Activated T-cell treated with anti-CD3 and anti-CD28 coated beads, Interleukin-2, amount 50 U/mL, for 72 hours (primary cell): ENCODE measurements around the gene ROCK1. TPM values are rescaled to one million over a fixed set of nuclear protein-coding genes. Genes with fewer than 3 reads are reported as not detected.

Source experiments
- ATAC-seq, 2 donors: fragments of 150-1000 bp; cut with Tn5 transposase; replicated peaks in 1 of 2; 2 replicates each; pipeline ENCODE4 v1.10.0; 2021; ENCODE audit warnings: moderate library complexity in 2 of 2, mild to moderate bottlenecking in 1 of 2
- DNase-seq, 2 donors: peaks; one replicate each; pipeline ENCODE4 v3.0.0; 2021 to 2022; ENCODE audit warnings: mixed read lengths in 1 of 2
- H3K27ac Mint-ChIP-seq: one replicate; pipeline ENCODE4 v1.8.0; 2022; ENCODE audit warnings: mild to moderate bottlenecking, moderate library complexity, mixed read lengths
- H3K27me3 Mint-ChIP-seq: one replicate; pipeline ENCODE4 v1.8.0; 2022; ENCODE audit warnings: low read depth, mixed read lengths
- H3K36me3 Mint-ChIP-seq, 2 donors: one replicate each; pipeline ENCODE4 v1.8.0; 2022; ENCODE audit warnings: mixed read lengths in 2 of 2, mild to moderate bottlenecking in 1 of 2; ENCODE audit not compliant: insufficient read depth in 2 of 2
- H3K4me1 Mint-ChIP-seq: one replicate; pipeline ENCODE4 v1.8.0; 2022; ENCODE audit warnings: low read depth, mixed read lengths
- H3K4me3 Mint-ChIP-seq, 2 donors: one replicate each; pipeline ENCODE4 v1.8.0; 2022; ENCODE audit warnings: mild to moderate bottlenecking in 2 of 2, mixed read lengths in 2 of 2, moderate library complexity in 2 of 2
- H3K9me3 Mint-ChIP-seq, 2 donors: one replicate each; pipeline ENCODE4 v1.8.0; 2022; ENCODE audit warnings: mixed read lengths in 2 of 2
- total RNA-seq, 2 donors: library from RNA; stranded (reverse); gene quantifications; one replicate each; pipeline ENCODE4 v1.2.3, GENCODE V29; 2022

ROCK1 gene
- total RNA-seq, 2 donors from 2014 or later = 62.5 to 67.5 TPM

GRCh38 chr18:21093133-21093532 is 18.5 kb downstream of the ROCK1 start:
- H3K27me3 Mint-ChIP-seq = no peaks in the 10 kb centered on the region
- H3K4me3 Mint-ChIP-seq = no peak overlapping the region
- no peak overlapping the region for H3K27ac Mint-ChIP-seq
- ATAC-seq (no peak), DNase-seq (no peak)
- peaks cover 3 to 5% of the 10 kb centered on the region in 2 donors for H3K36me3 Mint-ChIP-seq
- H3K4me1 Mint-ChIP-seq = peaks cover 31% of the 10 kb centered on the region
- H3K9me3 Mint-ChIP-seq = peaks cover 0 to 3% of the 10 kb centered on the region in 2 donors

- no peaks in the 10 kb centered on the region for H3K27me3 Mint-ChIP-seq
- DNase-seq (no peak), ATAC-seq (no peak)
- no peak overlapping the region for H3K27ac Mint-ChIP-seq
- H3K9me3 Mint-ChIP-seq = peaks cover 5 to 6% of the 10 kb centered on the region in 2 donors
- no peak overlapping the region for H3K4me3 Mint-ChIP-seq
- peaks cover 23% of the 10 kb centered on the region for H3K4me1 Mint-ChIP-seq
- peaks cover 6 to 9% of the 10 kb centered on the region in 2 donors for H3K36me3 Mint-ChIP-seq
These were observed 20.9 kb downstream of the ROCK1 start for GRCh38 chr18:21090680-21091079.

- Mint-ChIP-seq H3K27ac (no peak overlapping the region), H3K9me3 (peaks cover 6 to 7% of the 10 kb centered on the region in 2 donors), H3K27me3 (no peaks in the 10 kb centered on the region), H3K36me3 (peaks cover 6 to 12% of the 10 kb centered on the region in 2 donors), H3K4me1 (peaks cover 50% of the 10 kb centered on the region), H3K4me3 (no peak overlapping the region)
- DNase-seq = no peak
- ATAC-seq = no peak
These were observed 25.9 kb downstream of the ROCK1 start for GRCh38 chr18:21085579-21086166.

GRCh38 chr18:21084511-21085078 is 27.0 kb downstream of the ROCK1 start:
- peaks cover 7 to 10% of the 10 kb centered on the region in 2 donors for H3K9me3 Mint-ChIP-seq
- no peaks in the 10 kb centered on the region for H3K27me3 Mint-ChIP-seq
- DNase-seq (no peak), ATAC-seq (peak in 1 of 2 donors; percentile 29)
- H3K4me1 Mint-ChIP-seq = peaks cover 61% of the 10 kb centered on the region
- H3K27ac Mint-ChIP-seq = peak overlapping the region; percentile 76
- peak overlapping the region in 1 of 2 donors; percentile 61 for H3K4me3 Mint-ChIP-seq
- peaks cover 6 to 20% of the 10 kb centered on the region in 2 donors for H3K36me3 Mint-ChIP-seq

GRCh38 chr18:21083017-21083416 is 28.6 kb downstream of the ROCK1 start:
- Mint-ChIP-seq H3K9me3 (peaks cover 7 to 10% of the 10 kb centered on the region in 2 donors), H3K4me3 (peak overlapping the region in 1 of 2 donors; percentile 22), H3K27ac (peak overlapping the region; percentile 42), H3K4me1 (peaks cover 71% of the 10 kb centered on the region), H3K36me3 (peaks cover 6 to 20% of the 10 kb centered on the region in 2 donors), H3K27me3 (no peaks in the 10 kb centered on the region)
- DNase-seq = no peak
- ATAC-seq = no peak

- ATAC-seq = no peak
- Mint-ChIP-seq H3K27me3 (no peaks in the 10 kb centered on the region), H3K9me3 (peaks cover 2 to 7% of the 10 kb centered on the region in 2 donors), H3K4me3 (no peak overlapping the region), H3K36me3 (peaks cover 2 to 16% of the 10 kb centered on the region in 2 donors), H3K27ac (no peak overlapping the region), H3K4me1 (peaks cover 71% of the 10 kb centered on the region)
- DNase-seq = no peak
These were observed 30.2 kb downstream of the ROCK1 start for GRCh38 chr18:21081426-21081825.

GRCh38 chr18:21080576-21080975 is 31.0 kb downstream of the ROCK1 start:
- DNase-seq (no peak), ATAC-seq (no peak)
- H3K4me1 Mint-ChIP-seq = peaks cover 75% of the 10 kb centered on the region
- H3K4me3 Mint-ChIP-seq = peak overlapping the region in 1 of 2 donors; percentile 35
- H3K27ac Mint-ChIP-seq = no peak overlapping the region
- peaks cover 2 to 16% of the 10 kb centered on the region in 2 donors for H3K36me3 Mint-ChIP-seq
- H3K27me3 Mint-ChIP-seq = no peaks in the 10 kb centered on the region
- peaks cover 2 to 7% of the 10 kb centered on the region in 2 donors for H3K9me3 Mint-ChIP-seq

- Mint-ChIP-seq H3K36me3 (no peaks in the 10 kb centered on the region), H3K4me1 (peaks cover 56% of the 10 kb centered on the region), H3K9me3 (no peaks in the 10 kb centered on the region), H3K4me3 (peak overlapping the region in 1 of 2 donors; percentile 3), H3K27me3 (no peaks in the 10 kb centered on the region), H3K27ac (peak overlapping the region; percentile 31)
- no peak for ATAC-seq
- DNase-seq = no peak
These were observed 37.0 kb downstream of the ROCK1 start for GRCh38 chr18:21074336-21075323.

GRCh38 chr18:21073180-21073579 is 38.4 kb downstream of the ROCK1 start:
- Mint-ChIP-seq H3K27me3 (no peaks in the 10 kb centered on the region), H3K4me3 (no peak overlapping the region), H3K27ac (no peak overlapping the region), H3K9me3 (no peaks in the 10 kb centered on the region), H3K36me3 (peaks cover 0 to 4% of the 10 kb centered on the region in 2 donors), H3K4me1 (peaks cover 45% of the 10 kb centered on the region)
- ATAC-seq (no peak), DNase-seq (no peak)

GRCh38 chr18:21071071-21071470 is 40.5 kb downstream of the ROCK1 start:
- Mint-ChIP-seq H3K9me3 (no peaks in the 10 kb centered on the region), H3K4me3 (no peak overlapping the region), H3K27me3 (no peaks in the 10 kb centered on the region), H3K27ac (no peak overlapping the region), H3K4me1 (peaks cover 34% of the 10 kb centered on the region), H3K36me3 (peaks cover 0 to 5% of the 10 kb centered on the region in 2 donors)
- DNase-seq = no peak
- no peak for ATAC-seq

GRCh38 chr18:21069468-21069867 is 42.1 kb downstream of the ROCK1 start:
- no peak overlapping the region for H3K27ac Mint-ChIP-seq
- no peaks in the 10 kb centered on the region for H3K27me3 Mint-ChIP-seq
- H3K36me3 Mint-ChIP-seq = peaks cover 0 to 5% of the 10 kb centered on the region in 2 donors
- ATAC-seq (no peak), DNase-seq (no peak)
- H3K4me1 Mint-ChIP-seq = peaks cover 18% of the 10 kb centered on the region
- H3K9me3 Mint-ChIP-seq = no peaks in the 10 kb centered on the region
- no peak overlapping the region for H3K4me3 Mint-ChIP-seq

- ATAC-seq = no peak
- Mint-ChIP-seq H3K27ac (no peak overlapping the region), H3K9me3 (no peaks in the 10 kb centered on the region), H3K27me3 (no peaks in the 10 kb centered on the region), H3K4me3 (no peak overlapping the region), H3K36me3 (peaks cover 2 to 8% of the 10 kb centered on the region in 2 donors), H3K4me1 (peaks cover 7% of the 10 kb centered on the region)
- no peak for DNase-seq
These were observed 47.3 kb downstream of the ROCK1 start for GRCh38 chr18:21064347-21064746.

GRCh38 chr18:21063011-21063410 is 48.6 kb downstream of the ROCK1 start:
- H3K27ac Mint-ChIP-seq = peak overlapping the region; percentile 43
- no peaks in the 10 kb centered on the region for H3K9me3 Mint-ChIP-seq
- ATAC-seq (no peak), DNase-seq (no peak)
- H3K36me3 Mint-ChIP-seq = peaks cover 2% of the 10 kb centered on the region in 2 donors
- H3K4me1 Mint-ChIP-seq = peaks cover 7% of the 10 kb centered on the region
- H3K4me3 Mint-ChIP-seq = no peak overlapping the region
- no peaks in the 10 kb centered on the region for H3K27me3 Mint-ChIP-seq
